ENCODE measurements around the gene LRRC8E. TPM values are rescaled to one million over a fixed set of nuclear protein-coding genes. Genes with fewer than 3 reads are reported as not detected.

The LRRC8E gene
- total RNA-seq, 1 experiment from 2014 or later = 18.1 TPM

DNA sequence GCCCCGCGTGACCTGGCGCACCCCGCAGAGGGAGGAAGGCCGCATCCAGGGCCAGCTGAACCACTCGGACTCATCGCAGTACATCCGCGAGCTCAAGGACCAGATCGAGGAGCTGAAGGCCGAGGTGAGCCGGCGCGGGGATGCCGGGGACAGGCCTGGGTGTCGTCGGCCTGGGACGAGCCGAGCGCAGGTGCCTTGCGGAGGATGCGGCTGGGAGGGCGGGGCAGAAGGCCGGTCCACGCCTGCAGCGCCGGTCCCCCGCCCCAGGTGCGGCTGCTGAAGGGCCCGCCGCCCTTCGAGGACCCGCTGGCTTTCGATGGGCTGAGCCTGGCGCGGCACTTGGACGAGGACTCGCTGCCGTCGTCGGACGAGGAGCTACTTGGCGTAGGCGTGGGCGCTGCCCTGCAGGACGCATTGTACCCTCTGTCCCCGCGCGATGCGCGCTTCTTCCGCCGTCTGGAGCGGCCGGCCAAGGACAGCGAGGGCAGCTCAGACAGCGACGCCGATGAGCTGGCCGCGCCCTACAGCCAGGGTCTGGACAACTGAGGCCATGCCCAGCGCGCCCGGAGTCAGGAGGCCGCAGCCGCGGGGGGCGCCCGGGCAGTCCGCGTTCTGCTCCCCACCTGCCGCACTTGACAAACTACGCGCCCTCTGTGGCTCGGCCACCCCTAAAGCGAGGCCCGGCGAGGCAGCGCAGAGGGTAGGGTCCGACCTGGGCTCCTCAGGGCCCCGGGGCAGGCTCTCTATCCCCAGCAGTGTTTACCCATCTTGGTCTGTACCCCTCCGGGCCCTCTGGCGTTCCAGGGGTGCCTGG, 24.9 kb upstream of the LRRC8E start:
- TF ChIP-seq CEBPB (IDR thresholded peaks at IDR 0.05; ENCODE audit: low read depth) = no peak
- TF ChIP-seq EZH2phosphoT487 (IDR thresholded peaks at IDR 0.05; ENCODE audit: borderline replicate concordance) = no peak
- POLR2A ChIA-PET = no interaction called here
- Histone ChIP-seq H3K79me2 (ENCODE audit: insufficient read depth, low read length) (no peaks in the 10 kb centered on the region), H4K20me1 (ENCODE audit: insufficient read depth) (no peaks in the 10 kb centered on the region), H3K9me3 (ENCODE audit: control insufficient read depth in 1 of 2, insufficient read depth in 1 of 2, low read depth in 1 of 2, low read length in 2 of 2) (no peaks in the 10 kb centered on the region), H2AFZ (ENCODE audit: low read depth, low read length, poor library complexity, severe bottlenecking) (no peak overlapping the region), H3K9ac (ENCODE audit: low read length) (no peak overlapping the region), H3K9me2 (ENCODE audit: insufficient read depth) (no peaks in the 10 kb centered on the region), H3K27me3 (ENCODE audit: insufficient read depth, low read length) (no peaks in the 10 kb centered on the region), H3K27ac (ENCODE audit: low read depth, low read length) (no peak overlapping the region; the same call in 1 of the 2 replicates), H3K4me3 (replicated peaks in 1 of 2; ENCODE audit: low read depth in 1 of 2, low read length in 2 of 2) (no peak overlapping the region), H3K4me1 (ENCODE audit: control insufficient read depth in 1 of 2, insufficient read depth in 2 of 2, low read length in 2 of 2) (peaks cover 10 to 26% of the 10 kb centered on the region in 2 experiments), H3K36me3 (ENCODE audit: control insufficient read depth in 1 of 2, insufficient read depth in 2 of 2, low read length in 2 of 2) (no peaks in the 10 kb centered on the region), H3K4me2 (ENCODE audit: low read length) (no peak overlapping the region)
- CTCF ChIA-PET = no interaction called here
- no TSS peak for BruUV-seq (replicated peaks)
- intact Hi-C loops (cut with micrococcal nuclease) = no loop called here
- DNase-seq (ENCODE audit: low read depth, low spot score) = no peak
- RAD21 ChIA-PET (ENCODE audit: low non-redundant PET in 1 of 2, low total read pairs in 2 of 2, uncharacterized antibody in 2 of 2, unreplicated experiment in 2 of 2) = no interaction called here
- no peak for ATAC-seq

DNA sequence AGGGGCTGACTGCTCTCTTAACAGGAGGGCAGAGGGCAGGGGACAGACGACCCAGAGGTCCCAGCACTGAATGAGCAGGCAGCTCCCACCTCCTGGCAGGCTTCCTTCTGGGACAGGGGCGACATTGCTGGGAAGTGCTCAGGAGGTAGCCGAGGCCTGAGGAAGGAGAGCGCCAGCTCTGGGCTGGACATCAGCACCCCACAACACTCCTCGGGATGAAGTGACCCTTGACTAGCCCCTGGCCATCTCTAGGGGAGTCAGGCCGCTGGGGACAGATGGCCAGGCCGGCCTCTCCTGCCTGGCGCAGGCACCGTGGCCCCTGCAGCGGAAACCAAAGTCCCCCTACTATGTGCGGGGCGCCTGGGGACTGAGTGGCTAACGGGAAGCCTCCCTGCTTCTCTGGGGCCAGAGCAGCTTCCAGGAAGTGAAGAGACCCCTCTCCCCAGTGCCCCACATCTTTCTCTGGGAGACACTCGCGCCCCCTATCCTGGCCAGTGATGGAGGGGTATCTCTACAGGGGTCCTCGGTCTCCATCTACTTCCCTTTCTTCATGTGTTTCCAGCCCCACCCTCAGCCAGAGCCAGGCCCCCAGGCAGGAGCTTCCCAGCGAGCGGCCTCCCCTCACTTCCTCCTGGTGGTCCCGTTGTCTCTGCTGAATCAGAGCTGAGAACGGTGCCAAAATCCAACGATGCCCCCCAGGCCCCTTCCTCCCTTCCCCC, 24.2 kb upstream of the LRRC8E start:
- TF ChIP-seq ELF1 (IDR thresholded peaks at IDR 0.05; ENCODE audit: borderline replicate concordance, low read depth) = no peak
- no peak for TF ChIP-seq EZH2 (IDR thresholded peaks at IDR 0.05)
- TF ChIP-seq, protein P1, sequence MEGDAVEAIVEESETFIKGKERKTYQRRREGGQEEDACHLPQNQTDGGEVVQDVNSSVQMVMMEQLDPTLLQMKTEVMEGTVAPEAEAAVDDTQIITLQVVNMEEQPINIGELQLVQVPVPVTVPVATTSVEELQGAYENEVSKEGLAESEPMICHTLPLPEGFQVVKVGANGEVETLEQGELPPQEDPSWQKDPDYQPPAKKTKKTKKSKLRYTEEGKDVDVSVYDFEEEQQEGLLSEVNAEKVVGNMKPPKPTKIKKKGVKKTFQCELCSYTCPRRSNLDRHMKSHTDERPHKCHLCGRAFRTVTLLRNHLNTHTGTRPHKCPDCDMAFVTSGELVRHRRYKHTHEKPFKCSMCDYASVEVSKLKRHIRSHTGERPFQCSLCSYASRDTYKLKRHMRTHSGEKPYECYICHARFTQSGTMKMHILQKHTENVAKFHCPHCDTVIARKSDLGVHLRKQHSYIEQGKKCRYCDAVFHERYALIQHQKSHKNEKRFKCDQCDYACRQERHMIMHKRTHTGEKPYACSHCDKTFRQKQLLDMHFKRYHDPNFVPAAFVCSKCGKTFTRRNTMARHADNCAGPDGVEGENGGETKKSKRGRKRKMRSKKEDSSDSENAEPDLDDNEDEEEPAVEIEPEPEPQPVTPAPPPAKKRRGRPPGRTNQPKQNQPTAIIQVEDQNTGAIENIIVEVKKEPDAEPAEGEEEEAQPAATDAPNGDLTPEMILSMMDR (IDR thresholded peaks at IDR 0.05 in 2 of 3, conservative IDR thresholded peaks at IDR 0.05 in 1 of 3; ENCODE audit: borderline replicate concordance in 1 of 3, insufficient read depth in 1 of 3, low read depth in 2 of 3, low read length in 2 of 3) = no peak
- TF ChIP-seq ZNF274 (IDR thresholded peaks at IDR 0.05; ENCODE audit: low read depth, low read length) = no peak
- no peak for TF ChIP-seq SIN3A (IDR thresholded peaks at IDR 0.05; ENCODE audit: low read depth)
- Histone ChIP-seq H3K9me3 (ENCODE audit: control insufficient read depth in 1 of 2, insufficient read depth in 1 of 2, low read depth in 1 of 2, low read length in 2 of 2) (no peaks in the 10 kb centered on the region), H3K4me1 (ENCODE audit: control insufficient read depth in 1 of 2, insufficient read depth in 2 of 2, low read length in 2 of 2) (peaks cover 10 to 31% of the 10 kb centered on the region in 2 experiments), H3K4me3 (replicated peaks in 1 of 2; ENCODE audit: low read depth in 1 of 2, low read length in 2 of 2) (no peak overlapping the region), H4K20me1 (ENCODE audit: insufficient read depth) (no peaks in the 10 kb centered on the region), H3K27ac (ENCODE audit: low read depth, low read length) (no peak overlapping the region; the same call in 1 of the 2 replicates), H3K36me3 (ENCODE audit: control insufficient read depth in 1 of 2, insufficient read depth in 2 of 2, low read length in 2 of 2) (no peaks in the 10 kb centered on the region), H3K27me3 (ENCODE audit: insufficient read depth, low read length) (no peaks in the 10 kb centered on the region), H3K79me2 (ENCODE audit: insufficient read depth, low read length) (no peaks in the 10 kb centered on the region), H2AFZ (ENCODE audit: low read depth, low read length, poor library complexity, severe bottlenecking) (no peak overlapping the region), H3K9ac (ENCODE audit: low read length) (no peak overlapping the region), H3K4me2 (ENCODE audit: low read length) (no peak overlapping the region), H3K9me2 (ENCODE audit: insufficient read depth) (no peaks in the 10 kb centered on the region)
- ATAC-seq (no peak), DNase-seq (ENCODE audit: low read depth, low spot score) (no peak)
- ChIA-PET POLR2A (no interaction called here), RAD21 (ENCODE audit: low non-redundant PET in 1 of 2, low total read pairs in 2 of 2, uncharacterized antibody in 2 of 2, unreplicated experiment in 2 of 2) (no interaction called here), CTCF (no interaction called here)
- TSS peak; percentile 36 for BruUV-seq (replicated peaks)
- intact Hi-C loops (cut with micrococcal nuclease) = no loop called here

Measured in HCT116 (cell line).